ENCODE data around the gene TRIM72. TPM values are rescaled to one million over a fixed set of nuclear protein-coding genes. Genes with fewer than 3 reads are reported as not detected.
"Not testable (repeated sequence)": the region's sequence is repeated elsewhere in the genome, so short reads cannot be mapped to it uniquely, and the experiment has no call there.

The TRIM72 gene
- total RNA-seq, 1 experiment from 2014 or later: 0.08 TPM

DNA sequence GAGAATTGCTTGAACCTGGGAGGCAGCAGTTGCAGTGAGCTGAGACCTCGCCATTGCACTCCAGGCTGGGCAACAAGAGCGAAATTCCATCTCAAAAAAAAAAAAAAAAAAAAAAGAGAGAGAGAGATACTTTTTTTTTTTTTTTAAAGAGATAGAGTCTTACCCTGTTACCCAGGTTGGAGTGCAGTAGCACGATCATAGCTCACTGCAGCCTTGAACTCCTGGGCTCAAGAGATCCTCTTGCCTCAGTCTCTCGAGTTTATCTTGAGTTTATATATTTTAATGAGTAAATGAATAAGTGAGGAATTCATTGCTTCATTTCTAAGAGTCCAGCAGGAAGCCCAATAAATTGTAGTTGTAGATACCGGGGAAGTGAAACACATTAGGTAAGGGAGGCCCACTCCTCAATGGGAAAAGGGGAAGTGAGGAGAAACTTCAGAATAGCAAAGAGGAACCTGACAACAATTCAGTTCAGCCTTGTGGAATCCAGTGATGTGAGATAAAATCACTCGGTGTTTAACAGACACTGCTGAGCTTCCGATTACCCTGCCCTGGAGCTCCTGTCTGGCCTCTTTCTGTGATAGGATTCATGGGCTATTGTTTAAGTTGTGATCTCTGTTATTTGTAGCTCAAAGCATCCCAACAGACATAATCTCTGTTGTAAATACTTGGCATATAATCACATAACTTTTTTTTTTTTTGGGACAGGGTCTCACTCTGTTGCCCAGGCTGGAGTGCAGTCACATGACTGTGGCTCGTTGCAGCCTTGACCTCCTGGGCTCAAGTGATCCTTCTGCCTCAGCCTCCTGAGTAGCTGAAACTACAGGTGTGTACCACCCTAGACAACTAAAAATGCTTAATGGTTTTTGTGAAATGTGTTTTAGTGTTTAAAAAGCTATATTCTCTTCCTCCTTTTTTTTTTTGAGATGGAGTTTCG, 30.1 kb downstream of the TRIM72 start:
- ChIA-PET CTCF (interaction anchor here (0.6 kb wide), 1 partner anchor 10 kb away, joined by 4 read pairs; no protein-coding TSS in a partner anchor), POLR2A (no interaction called here)
- in situ Hi-C loops (cut with HindIII; ENCODE audit: low pct_unique_long_range_greater_than_20kb, low sequenced_read_pairs) (no loop called here), intact Hi-C loops (cut with micrococcal nuclease; ENCODE audit: unreplicated experiment) (no loop called here)
- Histone ChIP-seq H3K27me3 (ENCODE audit: control insufficient read depth, insufficient read depth, low read length) (no peaks in the 10 kb centered on the region; the same call in 1 of the 2 replicates), H3K36me3 (ENCODE audit: control insufficient read depth, insufficient read depth, low read length) (no peaks in the 10 kb centered on the region), H3K27ac (ENCODE audit: low read length) (no peak overlapping the region), H3K4me3 (ENCODE audit: low read depth in 2 of 2, low read length in 2 of 2) (no peak overlapping the region), H3K4me1 (ENCODE audit: control insufficient read depth, insufficient read depth, low read length) (no peaks in the 10 kb centered on the region), H3K9me3 (ENCODE audit: control insufficient read depth, insufficient read depth, low read depth, low read length) (no peaks in the 10 kb centered on the region)
- TF ChIP-seq TCF7L2 (IDR thresholded peaks at IDR 0.05; ENCODE audit: low read depth, low read length) (no peak), SIN3A (IDR thresholded peaks at IDR 0.05; ENCODE audit: borderline replicate concordance, insufficient read depth, low read depth, low read length) (no peak), POLR2AphosphoS5 (IDR thresholded peaks at IDR 0.05; ENCODE audit: low read depth, low read length) (no peak), REST (IDR thresholded peaks at IDR 0.05; ENCODE audit: insufficient read depth in 1 of 2, low read depth in 2 of 2, low read length in 1 of 2) (no peak), CTCF (IDR thresholded peaks at IDR 0.05) (no peak)
- ATAC-seq: no peak
- no TSS peak for BruUV-seq (replicated peaks)
- no peak for DNase-seq (ENCODE audit: low read depth, low spot score)

GRCh38 chr16:31245598-31245997, 31.7 kb downstream of the TRIM72 start:
- ATAC-seq; H3K4me1 ChIP-seq (ENCODE audit: control insufficient read depth, insufficient read depth, low read length); CTCF ChIA-PET; DNase-seq (ENCODE audit: low read depth, low spot score); in situ Hi-C loops (cut with HindIII; ENCODE audit: low pct_unique_long_range_greater_than_20kb, low sequenced_read_pairs); intact Hi-C loops (cut with micrococcal nuclease; ENCODE audit: unreplicated experiment); H3K27me3 ChIP-seq (ENCODE audit: control insufficient read depth, insufficient read depth, low read length); POLR2A ChIA-PET; H3K27ac ChIP-seq (ENCODE audit: low read length); H3K36me3 ChIP-seq (ENCODE audit: control insufficient read depth, insufficient read depth, low read length); BruUV-seq (replicated peaks); H3K9me3 ChIP-seq (ENCODE audit: control insufficient read depth, insufficient read depth, low read depth, low read length); H3K4me3 ChIP-seq (ENCODE audit: low read depth in 2 of 2, low read length in 2 of 2): not testable (repeated sequence)

GRCh38 chr16:31246296-31246695, 32.4 kb downstream of the TRIM72 start:
- Histone ChIP-seq H3K9me3 (ENCODE audit: control insufficient read depth, insufficient read depth, low read depth, low read length) (no peaks in the 10 kb centered on the region), H3K4me1 (ENCODE audit: control insufficient read depth, insufficient read depth, low read length) (no peaks in the 10 kb centered on the region), H3K36me3 (ENCODE audit: control insufficient read depth, insufficient read depth, low read length) (no peaks in the 10 kb centered on the region), H3K27ac (ENCODE audit: low read length) (no peak overlapping the region), H3K4me3 (ENCODE audit: low read depth in 2 of 2, low read length in 2 of 2) (no peak overlapping the region), H3K27me3 (ENCODE audit: control insufficient read depth, insufficient read depth, low read length) (no peaks in the 10 kb centered on the region; the same call in 1 of the 2 replicates)
- intact Hi-C loops (cut with micrococcal nuclease; ENCODE audit: unreplicated experiment): no loop called here
- BruUV-seq (replicated peaks): no TSS peak
- ChIA-PET CTCF (no interaction called here), POLR2A (no interaction called here)
- in situ Hi-C loops (cut with HindIII; ENCODE audit: low pct_unique_long_range_greater_than_20kb, low sequenced_read_pairs): no loop called here
- no peak for ATAC-seq
- no peak for DNase-seq (ENCODE audit: low read depth, low spot score)
- TF ChIP-seq TCF7L2 (IDR thresholded peaks at IDR 0.05; ENCODE audit: low read depth, low read length) (no peak), SIN3A (IDR thresholded peaks at IDR 0.05; ENCODE audit: borderline replicate concordance, insufficient read depth, low read depth, low read length) (no peak), REST (IDR thresholded peaks at IDR 0.05; ENCODE audit: insufficient read depth in 1 of 2, low read depth in 2 of 2, low read length in 1 of 2) (no peak), POLR2AphosphoS5 (IDR thresholded peaks at IDR 0.05; ENCODE audit: low read depth, low read length) (no peak), CTCF (IDR thresholded peaks at IDR 0.05) (no peak)
